A549 (cell line): ENCODE measurements around the gene PHF2. TPM values are rescaled to one million over a fixed set of nuclear protein-coding genes. Genes with fewer than 3 reads are reported as not detected.

Experiments used
- ATAC-seq, 2 experiments: fragments of 200-7000 bp in 1 of 2; fragments of >200 bp in 1 of 2; cut with Nextera tagmentation in 1 of 2; cut with Tn5 transposase in 1 of 2; 3 replicates each; pipeline versions ENCODE4 v1.8.0 to v1.9.1; 2018 to 2020; ENCODE audit warnings: mild to moderate bottlenecking in 1 of 2, moderate library complexity in 1 of 2
- CTCF ChIA-PET: fragments of 300-600 bp; sonication (Branson Sonifier 250); formaldehyde crosslinking; extraction: SDS; loops from one replicate; lab custom pipeline; 2021; ENCODE audit warnings: antibody characterized with exemption, inconsistent platforms; lab: Yijun Ruan, JAX
- POLR2A ChIA-PET: fragments of 350-600 bp; formaldehyde crosslinking; extraction: SDS; loops from one replicate; lab custom pipeline; 2021; ENCODE audit warnings: antibody characterized with exemption, inconsistent platforms; lab: Yijun Ruan, JAX
- DNase-seq, 2 experiments: peaks; one replicate each; pipeline versions ENCODE4 v3.0.0 to v3.0.0-alpha.2; 2011 to 2016; ENCODE audit warnings: low read depth in 1 of 2, low spot score in 1 of 2
- FAIRE-seq: peaks from 2 replicates; lab custom pipeline; 2011; peaks lifted over from hg19 to GRCh38; lab: Jason Lieb, UNC
- H3K27ac ChIP-seq, 2 experiments: fragments of >200 bp; sonication (Bioruptor Twin); formaldehyde crosslinking; 3 replicates each; pipeline ENCODE4 v1.5.1; 2016 to 2017
- H3K4me1 ChIP-seq: fragments of >200 bp; sonication (Bioruptor Twin); formaldehyde crosslinking; 3 replicates; pipeline ENCODE4 v1.6.1; 2016
- H3K4me2 ChIP-seq: fragments of >200 bp; sonication (Bioruptor Twin); formaldehyde crosslinking; 3 replicates; pipeline ENCODE4 v1.6.1; 2016
- H3K4me3 ChIP-seq: fragments of >200 bp; sonication (Bioruptor Twin); formaldehyde crosslinking; 3 replicates; pipeline ENCODE4 v1.5.1; 2016
- H3K9me3 ChIP-seq: fragments of >200 bp; sonication (Bioruptor Twin); formaldehyde crosslinking; 3 replicates; pipeline ENCODE4 v1.6.1; 2016
- BHLHE40 ChIP-seq: IDR thresholded peaks from 2 replicates; pipeline ENCODE4 v1.6.1; 2012; ENCODE audit warnings: low read depth, low read length, inconsistent platforms
- CBX8 ChIP-seq: fragments of 200-600 bp; sonication (generic); IDR thresholded peaks from 2 replicates; pipeline ENCODE4 v1.6.1; 2016
- CHD4 ChIP-seq: fragments of 200-600 bp; sonication (generic); IDR thresholded peaks from 2 replicates; pipeline ENCODE4 v1.6.1; 2016; ENCODE audit warnings: antibody characterized with exemption, mild to moderate bottlenecking, borderline replicate concordance
- EHMT2 ChIP-seq: fragments of 200-600 bp; sonication (generic); IDR thresholded peaks from 2 replicates; pipeline ENCODE4 v1.6.1; 2016; ENCODE audit warnings: antibody characterized with exemption, low read depth, mild to moderate bottlenecking, moderate library complexity
- ESRRA ChIP-seq: fragments of 150-350 bp; IDR thresholded peaks from 2 replicates; pipeline ENCODE4 v1.6.1; 2014; ENCODE audit warnings: mild to moderate bottlenecking, low read length, borderline replicate concordance
- FOSB ChIP-seq: fragments of 250-450 bp; sonication (Bioruptor Pico); IDR thresholded peaks from 2 replicates; pipeline ENCODE4 v1.5.0; 2020; ENCODE audit warnings: mild to moderate bottlenecking, moderate library complexity
- FOSL2 ChIP-seq, 2 experiments: fragments of 450-650 bp in 1 of 2; fragments of >200 bp in 1 of 2; sonication (Bioruptor Twin) in 1 of 2; formaldehyde crosslinking; IDR thresholded peaks; 2 replicates each; pipeline versions ENCODE4 v1.5.0 to v1.6.1; 2016 to 2020; ENCODE audit warnings: mild to moderate bottlenecking in 1 of 2, moderate library complexity in 1 of 2
- GATA3 ChIP-seq: IDR thresholded peaks from 2 replicates; pipeline ENCODE4 v1.6.1; 2012; ENCODE audit warnings: borderline replicate concordance
- HOXA7 ChIP-seq: fragments of 250-450 bp; sonication (Bioruptor Pico); IDR thresholded peaks from 2 replicates; pipeline ENCODE4 v1.5.0; 2020; ENCODE audit warnings: mild to moderate bottlenecking, moderate library complexity
- HOXB13 ChIP-seq: fragments of 250-450 bp; sonication (Bioruptor Pico); IDR thresholded peaks from 2 replicates; pipeline ENCODE4 v1.5.0; 2020; ENCODE audit warnings: low read depth, mild to moderate bottlenecking, moderate library complexity
- KDM1A ChIP-seq: fragments of 200-600 bp; sonication (generic); IDR thresholded peaks from 2 replicates; pipeline ENCODE4 v1.6.1; 2016; ENCODE audit warnings: low read depth, mild to moderate bottlenecking
- MYC ChIP-seq: IDR thresholded peaks from 2 replicates; pipeline ENCODE4 v1.6.1; 2012; ENCODE audit warnings: mild to moderate bottlenecking, inconsistent platforms, low read length, improper control_type of control experiment, borderline replicate concordance
- NR3C1 ChIP-seq: fragments of >200 bp; sonication (Bioruptor Twin); formaldehyde crosslinking; IDR thresholded peaks from 3 replicates; pipeline ENCODE4 v1.6.1; 2017
- POLR2A ChIP-seq: IDR thresholded peaks from 2 replicates; pipeline ENCODE4 v1.6.1; 2012; ENCODE audit warnings: mild to moderate bottlenecking, low read length
- POLR2AphosphoS2 ChIP-seq: conservative IDR thresholded peaks from 2 replicates; pipeline ENCODE4 v1.6.1; 2012; ENCODE audit warnings: low read length, improper control_type of control experiment, inconsistent platforms
- RAD21 ChIP-seq, 2 experiments: fragments of >200 bp in 1 of 2; sonication (Bioruptor Twin) in 1 of 2; formaldehyde crosslinking in 1 of 2; IDR thresholded peaks in 1 of 2; conservative IDR thresholded peaks in 1 of 2; 2 replicates in 1 of 2; 3 replicates in 1 of 2; pipeline ENCODE4 v1.6.1; 2012 to 2018; ENCODE audit warnings: inconsistent platforms in 1 of 2
- SREBF2 ChIP-seq: fragments of 450-650 bp; IDR thresholded peaks from 2 replicates; pipeline ENCODE4 v1.6.1; 2014; ENCODE audit warnings: mild to moderate bottlenecking, moderate library complexity
- TP53 ChIP-seq: fragments of 250-450 bp; sonication (Bioruptor Pico); IDR thresholded peaks from 2 replicates; pipeline ENCODE4 v1.5.0; 2021; ENCODE audit warnings: mild to moderate bottlenecking, moderate library complexity
- ZC3H11A ChIP-seq: fragments of 450-650 bp; IDR thresholded peaks from 2 replicates; pipeline ENCODE4 v1.6.1; 2014; ENCODE audit warnings: antibody characterized with exemption, mild to moderate bottlenecking
- ZNF302 ChIP-seq: fragments of 250-450 bp; sonication (Bioruptor Pico); IDR thresholded peaks from 2 replicates; pipeline ENCODE4 v1.9.0; 2021; ENCODE audit warnings: inconsistent platforms, mild to moderate bottlenecking, moderate library complexity
- ZSCAN20 ChIP-seq: fragments of 250-450 bp; sonication (Bioruptor Pico); IDR thresholded peaks from 2 replicates; pipeline ENCODE4 v1.8.0; 2022; ENCODE audit warnings: mild to moderate bottlenecking, moderate library complexity
- WGBS: methylation state at CpG from one replicate; pipeline ENCODE4 v1.1.6; 2017; ENCODE audit errors: missing lambda C conversion rate; 5-methylcytosine and 5-hydroxymethylcytosine counted together
- polyA plus RNA-seq, 4 experiments: library from polyadenylated mRNA; depleted of rRNA in 3 of 4; stranded (reverse); fragments of >200 nt; fragmentation: RNase III in 1 of 4; extraction: RNeasy Plus Mini Kit Qiagen cat#74134 plus additional on column Dnase treatment in 1 of 4; gene quantifications; 2 replicates in 3 of 4; 3 replicates in 1 of 4; pipeline ENCODE4 v1.2.3, GENCODE V29; 2011 to 2017
- TF ChIP-seq, protein P1 (sequence below): fragments of 250-450 bp; sonication (Bioruptor Pico); IDR thresholded peaks from 2 replicates; pipeline ENCODE4 v1.5.0; 2020; ENCODE audit warnings: low read depth, mild to moderate bottlenecking, moderate library complexity
- TF ChIP-seq, protein P2 (sequence below): IDR thresholded peaks from 2 replicates; pipeline ENCODE4 v1.6.1; 2012; ENCODE audit warnings: low read depth, borderline replicate concordance
- TF ChIP-seq, protein P3 (sequence below): fragments of 150-350 bp; IDR thresholded peaks from 2 replicates; pipeline ENCODE4 v1.6.1; 2014; ENCODE audit warnings: low read depth, mild to moderate bottlenecking, low read length

The PHF2 gene
- polyA plus RNA-seq, 2 of the 4 experiments (the other 2 are of a cell fraction): 9.6 to 12.2 TPM

DNA sequence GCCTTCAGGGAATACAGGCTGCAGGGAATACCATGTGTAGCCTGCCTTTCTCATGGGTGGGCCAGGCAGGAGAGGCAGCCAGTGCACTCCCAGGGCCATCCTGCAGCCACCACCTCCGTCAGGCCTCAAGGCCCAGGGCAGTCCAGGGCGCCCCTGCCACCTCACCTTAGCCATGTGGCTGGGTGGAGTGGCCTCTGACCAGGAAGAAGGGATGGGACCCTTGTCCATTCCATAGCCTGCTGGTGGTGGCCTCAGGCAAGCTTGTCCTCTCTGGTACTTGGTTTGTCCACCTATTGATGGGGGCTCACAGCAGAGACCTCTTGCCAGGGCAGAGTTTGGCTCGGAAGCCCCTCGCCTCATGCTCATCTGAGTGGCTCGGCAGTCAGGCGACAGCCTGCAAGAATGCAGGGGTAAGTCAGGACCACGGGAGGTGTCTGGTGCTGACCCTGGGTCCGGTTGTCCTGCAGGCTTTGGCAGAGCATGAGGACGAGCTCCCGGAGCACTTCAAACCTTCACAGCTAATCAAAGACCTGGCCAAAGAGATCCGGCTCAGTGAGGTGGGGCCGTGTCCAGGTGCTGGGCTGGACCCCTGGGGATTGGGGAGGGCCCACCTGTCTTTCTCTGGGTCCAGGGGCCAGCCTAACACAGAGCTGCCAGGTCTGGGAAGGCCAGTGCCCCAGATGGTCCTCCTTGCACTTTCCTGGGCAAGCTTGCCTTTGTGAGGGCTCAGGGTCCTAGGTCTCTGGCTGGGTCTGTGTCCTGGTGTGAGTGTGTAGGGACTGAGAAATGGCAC, 82.9 kb downstream of the PHF2 start:
- Histone ChIP-seq H3K9me3 (no peaks in the 10 kb centered on the region), H3K4me2 (no peak overlapping the region), H3K4me3 (no peak overlapping the region), H3K27ac (no peak overlapping the region), H3K4me1 (no peaks in the 10 kb centered on the region)
- CTCF ChIA-PET: interaction anchor here (1.0 kb wide), 1 partner anchor 93 kb away, joined by 3 read pairs; no protein-coding TSS in a partner anchor
- TF ChIP-seq, protein P1, sequence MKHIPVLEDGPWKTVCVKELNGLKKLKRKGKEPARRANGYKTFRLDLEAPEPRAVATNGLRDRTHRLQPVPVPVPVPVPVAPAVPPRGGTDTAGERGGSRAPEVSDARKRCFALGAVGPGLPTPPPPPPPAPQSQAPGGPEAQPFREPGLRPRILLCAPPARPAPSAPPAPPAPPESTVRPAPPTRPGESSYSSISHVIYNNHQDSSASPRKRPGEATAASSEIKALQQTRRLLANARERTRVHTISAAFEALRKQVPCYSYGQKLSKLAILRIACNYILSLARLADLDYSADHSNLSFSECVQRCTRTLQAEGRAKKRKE: no peak
- TF ChIP-seq ZSCAN20 (CRISPR knock-in tag) (no peak), KDM1A (no peak), ZC3H11A (no peak), ZNF302 (CRISPR knock-in tag) (no peak), POLR2A (no peak), FOSB (CRISPR knock-in tag) (no peak)
- TF ChIP-seq, protein P2, sequence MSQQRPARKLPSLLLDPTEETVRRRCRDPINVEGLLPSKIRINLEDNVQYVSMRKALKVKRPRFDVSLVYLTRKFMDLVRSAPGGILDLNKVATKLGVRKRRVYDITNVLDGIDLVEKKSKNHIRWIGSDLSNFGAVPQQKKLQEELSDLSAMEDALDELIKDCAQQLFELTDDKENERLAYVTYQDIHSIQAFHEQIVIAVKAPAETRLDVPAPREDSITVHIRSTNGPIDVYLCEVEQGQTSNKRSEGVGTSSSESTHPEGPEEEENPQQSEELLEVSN: no peak
- TF ChIP-seq, protein P3, sequence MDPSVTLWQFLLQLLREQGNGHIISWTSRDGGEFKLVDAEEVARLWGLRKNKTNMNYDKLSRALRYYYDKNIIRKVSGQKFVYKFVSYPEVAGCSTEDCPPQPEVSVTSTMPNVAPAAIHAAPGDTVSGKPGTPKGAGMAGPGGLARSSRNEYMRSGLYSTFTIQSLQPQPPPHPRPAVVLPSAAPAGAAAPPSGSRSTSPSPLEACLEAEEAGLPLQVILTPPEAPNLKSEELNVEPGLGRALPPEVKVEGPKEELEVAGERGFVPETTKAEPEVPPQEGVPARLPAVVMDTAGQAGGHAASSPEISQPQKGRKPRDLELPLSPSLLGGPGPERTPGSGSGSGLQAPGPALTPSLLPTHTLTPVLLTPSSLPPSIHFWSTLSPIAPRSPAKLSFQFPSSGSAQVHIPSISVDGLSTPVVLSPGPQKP: no peak
- WGBS: 97% methylated on average over 5 of the region's 12 CpGs
- POLR2A ChIA-PET: no interaction called here
- DNase-seq: no peak
- no peak for ATAC-seq
- no peak for FAIRE-seq

DNA sequence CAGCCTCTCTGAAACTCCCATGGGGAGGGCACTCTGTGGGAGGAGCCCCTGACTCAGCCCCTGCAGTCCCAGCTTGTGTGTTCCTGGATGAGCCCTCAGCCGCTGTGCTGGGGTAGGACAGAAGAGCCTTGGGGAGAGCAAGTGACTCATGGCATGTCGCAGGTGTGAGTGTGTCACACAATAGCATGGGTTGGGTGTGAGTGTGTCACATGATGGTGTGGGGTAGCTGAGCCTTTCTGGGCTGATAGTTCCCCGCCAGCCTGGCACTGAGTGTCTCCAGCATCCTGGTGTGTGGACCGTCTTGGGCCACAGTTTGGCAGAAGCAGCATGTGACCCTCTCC, 83.4 kb downstream of the PHF2 start:
- 86% methylated on average over 2 of the region's 4 CpGs for whole genome bisulfite sequencing
- H3K9me3 ChIP-seq: no peaks in the 10 kb centered on the region
- no peak overlapping the region for H3K4me2 ChIP-seq
- DNase-seq: no peak
- ChIA-PET CTCF (interaction anchor here (1.0 kb wide), 1 partner anchor 94 kb away, joined by 3 read pairs; no protein-coding TSS in a partner anchor), POLR2A (no interaction called here)
- FAIRE-seq: no peak
- TF ChIP-seq MYC (no peak), EHMT2 (no peak), ESRRA (no peak), FOSL2 (IDR thresholded peaks at IDR 0.05) (no peak), FOSL2 (CRISPR knock-in tag; IDR thresholded peaks at IDR 0.05) (no peak), BHLHE40 (no peak), TP53 (CRISPR knock-in tag) (no peak), SREBF2 (no peak), GATA3 (no peak), POLR2AphosphoS2 (no peak), FOSB (CRISPR knock-in tag) (no peak), CBX8 (no peak), HOXB13 (CRISPR knock-in tag) (no peak), CHD4 (no peak), RAD21 (conservative IDR thresholded peaks at IDR 0.05 in 1 of 2, IDR thresholded peaks at IDR 0.05 in 1 of 2) (no peak), HOXA7 (no peak), NR3C1 (no peak)
- TF ChIP-seq, protein P1: no peak
- no peak for ATAC-seq
- no peak overlapping the region for H3K27ac ChIP-seq
- no peaks in the 10 kb centered on the region for H3K4me1 ChIP-seq
- H3K4me3 ChIP-seq: no peak overlapping the region
